ENCODE data around the gene ART3.

The ART3 gene

GRCh38 chr4:76074993-76075600 is 588 bp downstream of the ART3 start:
- H4K20me1 ChIP-seq (ENCODE audit: insufficient read depth, low read length), result no peaks in the 10 kb centered on the region
- H3K36me3 ChIP-seq (replicated peaks; ENCODE audit: low read depth, low read length), result no peaks in the 10 kb centered on the region
- no peaks in the 10 kb centered on the region for H3K9me3 ChIP-seq (ENCODE audit: insufficient read depth, low read length)
- no peak overlapping the region for H3K4me3 ChIP-seq (ENCODE audit: low read length)
- H3K9ac ChIP-seq (ENCODE audit: low read length), result no peak overlapping the region
- H3K79me2 ChIP-seq (ENCODE audit: low read length), result no peaks in the 10 kb centered on the region
- no peaks in the 10 kb centered on the region for H3K27me3 ChIP-seq (ENCODE audit: low read depth, low read length)
- no peak overlapping the region for H3K4me2 ChIP-seq (ENCODE audit: low read length)
- peaks cover 6% of the 10 kb centered on the region; the same call in 1 of the 2 replicates for H3K4me1 ChIP-seq (ENCODE audit: low read length)
- no peak overlapping the region for H2AFZ ChIP-seq (ENCODE audit: low read depth, low read length)
- no peak overlapping the region for H3K27ac ChIP-seq (ENCODE audit: low read length)
- TF ChIP-seq EZH2phosphoT487 (IDR thresholded peaks at IDR 0.05; ENCODE audit: low read depth), result no peak
- TF ChIP-seq, protein P1, sequence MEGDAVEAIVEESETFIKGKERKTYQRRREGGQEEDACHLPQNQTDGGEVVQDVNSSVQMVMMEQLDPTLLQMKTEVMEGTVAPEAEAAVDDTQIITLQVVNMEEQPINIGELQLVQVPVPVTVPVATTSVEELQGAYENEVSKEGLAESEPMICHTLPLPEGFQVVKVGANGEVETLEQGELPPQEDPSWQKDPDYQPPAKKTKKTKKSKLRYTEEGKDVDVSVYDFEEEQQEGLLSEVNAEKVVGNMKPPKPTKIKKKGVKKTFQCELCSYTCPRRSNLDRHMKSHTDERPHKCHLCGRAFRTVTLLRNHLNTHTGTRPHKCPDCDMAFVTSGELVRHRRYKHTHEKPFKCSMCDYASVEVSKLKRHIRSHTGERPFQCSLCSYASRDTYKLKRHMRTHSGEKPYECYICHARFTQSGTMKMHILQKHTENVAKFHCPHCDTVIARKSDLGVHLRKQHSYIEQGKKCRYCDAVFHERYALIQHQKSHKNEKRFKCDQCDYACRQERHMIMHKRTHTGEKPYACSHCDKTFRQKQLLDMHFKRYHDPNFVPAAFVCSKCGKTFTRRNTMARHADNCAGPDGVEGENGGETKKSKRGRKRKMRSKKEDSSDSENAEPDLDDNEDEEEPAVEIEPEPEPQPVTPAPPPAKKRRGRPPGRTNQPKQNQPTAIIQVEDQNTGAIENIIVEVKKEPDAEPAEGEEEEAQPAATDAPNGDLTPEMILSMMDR (IDR thresholded peaks at IDR 0.05; ENCODE audit: low read depth, low read length), result no peak

DNA sequence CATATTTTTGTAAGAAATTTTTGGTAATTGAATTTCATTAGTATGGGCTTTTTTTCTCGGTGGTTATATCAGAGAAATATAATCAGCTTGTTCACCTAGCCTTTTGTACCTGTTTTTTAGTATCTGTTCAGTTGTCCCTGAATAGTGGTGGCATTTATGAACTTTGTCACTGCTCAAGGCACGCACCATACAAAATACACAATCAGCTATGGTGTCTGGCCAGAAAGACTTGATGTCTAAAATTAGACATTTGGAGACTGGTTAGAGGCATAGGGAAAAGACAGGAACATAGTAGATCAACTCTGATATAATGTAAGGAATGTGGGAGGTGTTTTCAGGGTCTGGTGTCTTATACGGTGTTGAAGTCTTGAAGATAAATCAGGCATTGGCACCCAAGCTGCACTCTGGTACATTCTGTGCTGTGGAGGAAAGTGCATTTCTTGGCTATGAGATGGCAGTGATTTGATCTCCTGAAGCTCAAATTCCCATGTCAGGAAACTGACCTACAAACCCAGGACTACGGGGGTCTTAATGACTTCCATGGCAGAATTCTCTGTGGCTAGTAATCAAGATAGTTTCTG is 3.6 kb downstream of the ART3 start:
- Histone ChIP-seq H3K9ac (ENCODE audit: low read length) (no peak overlapping the region), H4K20me1 (ENCODE audit: insufficient read depth, low read length) (no peaks in the 10 kb centered on the region), H3K4me3 (ENCODE audit: low read length) (no peak overlapping the region), H3K79me2 (ENCODE audit: low read length) (no peaks in the 10 kb centered on the region), H3K9me3 (ENCODE audit: insufficient read depth, low read length) (no peaks in the 10 kb centered on the region), H3K36me3 (replicated peaks; ENCODE audit: low read depth, low read length) (no peaks in the 10 kb centered on the region), H2AFZ (ENCODE audit: low read depth, low read length) (no peak overlapping the region), H3K27ac (ENCODE audit: low read length) (no peak overlapping the region), H3K4me1 (ENCODE audit: low read length) (peaks cover 6% of the 10 kb centered on the region; the same call in 1 of the 2 replicates), H3K4me2 (ENCODE audit: low read length) (no peak overlapping the region), H3K27me3 (ENCODE audit: low read depth, low read length) (no peaks in the 10 kb centered on the region)
- TF ChIP-seq, protein P1 (IDR thresholded peaks at IDR 0.05; ENCODE audit: low read depth, low read length), result no peak
- no peak for TF ChIP-seq EZH2phosphoT487 (IDR thresholded peaks at IDR 0.05; ENCODE audit: low read depth)

- Histone ChIP-seq H3K36me3 (replicated peaks; ENCODE audit: low read depth, low read length) (no peaks in the 10 kb centered on the region), H3K27me3 (ENCODE audit: low read depth, low read length) (no peaks in the 10 kb centered on the region), H4K20me1 (ENCODE audit: insufficient read depth, low read length) (no peaks in the 10 kb centered on the region), H3K4me3 (ENCODE audit: low read length) (no peak overlapping the region), H3K9me3 (ENCODE audit: insufficient read depth, low read length) (no peaks in the 10 kb centered on the region), H3K79me2 (ENCODE audit: low read length) (no peaks in the 10 kb centered on the region), H3K4me1 (ENCODE audit: low read length) (peaks cover 13% of the 10 kb centered on the region), H3K27ac (ENCODE audit: low read length) (no peak overlapping the region), H3K9ac (ENCODE audit: low read length) (no peak overlapping the region), H3K4me2 (ENCODE audit: low read length) (no peak overlapping the region), H2AFZ (ENCODE audit: low read depth, low read length) (no peak overlapping the region)
- TF ChIP-seq, protein P1 (IDR thresholded peaks at IDR 0.05; ENCODE audit: low read depth, low read length), result no peak
- no peak for TF ChIP-seq EZH2phosphoT487 (IDR thresholded peaks at IDR 0.05; ENCODE audit: low read depth)
Observed at GRCh38 chr4:76083386-76083988, 9.0 kb downstream of the ART3 start.

GRCh38 chr4:76084542-76084941 is 10.0 kb downstream of the ART3 start:
- H4K20me1 ChIP-seq (ENCODE audit: insufficient read depth, low read length), result no peaks in the 10 kb centered on the region
- no peak overlapping the region for H3K4me2 ChIP-seq (ENCODE audit: low read length)
- TF ChIP-seq, protein P1 (IDR thresholded peaks at IDR 0.05; ENCODE audit: low read depth, low read length), result no peak
- no peak for TF ChIP-seq EZH2phosphoT487 (IDR thresholded peaks at IDR 0.05; ENCODE audit: low read depth)
- no peaks in the 10 kb centered on the region for H3K27me3 ChIP-seq (ENCODE audit: low read depth, low read length)
- no peaks in the 10 kb centered on the region for H3K79me2 ChIP-seq (ENCODE audit: low read length)
- H3K9me3 ChIP-seq (ENCODE audit: insufficient read depth, low read length), result no peaks in the 10 kb centered on the region
- H3K4me1 ChIP-seq (ENCODE audit: low read length), result peaks cover 13% of the 10 kb centered on the region
- no peak overlapping the region for H3K9ac ChIP-seq (ENCODE audit: low read length)
- no peak overlapping the region for H3K4me3 ChIP-seq (ENCODE audit: low read length)
- no peak overlapping the region for H3K27ac ChIP-seq (ENCODE audit: low read length)
- no peak overlapping the region for H2AFZ ChIP-seq (ENCODE audit: low read depth, low read length)
- H3K36me3 ChIP-seq (replicated peaks; ENCODE audit: low read depth, low read length), result no peaks in the 10 kb centered on the region
